Colonic mucosa (tissue), 4 donors: Measurements from ENCODE around the gene GHR. TPM values are rescaled to one million over a fixed set of nuclear protein-coding genes. Genes with fewer than 3 reads are reported as not detected.

Experiments
- DNase-seq: peaks from one replicate; pipeline ENCODE4 v3.0.0-alpha.2; 2020
- H3K27ac ChIP-seq: fragments of 200-600 bp; one replicate; pipeline ENCODE4 v1.8.0; 2021
- H3K27me3 ChIP-seq: fragments of 200-600 bp; one replicate; pipeline ENCODE4 v1.8.0; 2021
- H3K36me3 ChIP-seq: fragments of 200-600 bp; one replicate; pipeline ENCODE4 v1.8.0; 2021
- H3K4me1 ChIP-seq: fragments of 200-600 bp; one replicate; pipeline ENCODE4 v1.8.0; 2021; ENCODE audit warnings: mild to moderate bottlenecking
- H3K4me3 ChIP-seq: fragments of 200-600 bp; one replicate; pipeline ENCODE4 v1.8.0; 2021
- H3K9ac ChIP-seq, 2 donors: one replicate each; pipeline ENCODE4 v1.7.0; 2013; ENCODE audit warnings: control low read depth in 2 of 2, low read depth in 2 of 2, low read length in 2 of 2
- H3K9me3 ChIP-seq: fragments of 200-600 bp; one replicate; pipeline ENCODE4 v1.8.0; 2021
- intact Hi-C: fragments of 100-400 bp; cut with DNase I; formaldehyde crosslinking; loops from one replicate; pipeline ENCODE4 v1.14.1; 2022
- total RNA-seq, 2 donors: library from RNA; stranded (reverse); fragmentation: NEBNext Ultra II Directional in 1 of 2; extraction: Animal tissue kit (Norgen Biotek cat#: 25700) in 1 of 2; gene quantifications; one replicate each; pipeline ENCODE4 v1.2.1, GENCODE V29; 2021
- TF ChIP-seq, protein P1 (sequence below): fragments of 200-600 bp; IDR thresholded peaks from one replicate; pipeline ENCODE4 v1.8.0; 2022; ENCODE audit warnings: antibody characterized with exemption, mild to moderate bottlenecking
- donor health status: healthy.
- donor health status: DM: no; HTN: no; CAD: no.
- donor health status: DM: no; HTN: no; CAD: no.

Gene GHR
- total RNA-seq, 2 donors from 2014 or later: 2.4 to 6.8 TPM

GRCh38 chr5:42543774-42544173 lies 120.5 kb downstream of the GHR start:
- Histone ChIP-seq H3K36me3 (no peaks in the 10 kb centered on the region), H3K27me3 (no peaks in the 10 kb centered on the region), H3K27ac (no peak overlapping the region), H3K4me3 (no peak overlapping the region), H3K9ac (no peak overlapping the region), H3K4me1 (no peaks in the 10 kb centered on the region), H3K9me3 (no peaks in the 10 kb centered on the region)
- intact Hi-C loops: no loop called here
- TF ChIP-seq, protein P1, sequence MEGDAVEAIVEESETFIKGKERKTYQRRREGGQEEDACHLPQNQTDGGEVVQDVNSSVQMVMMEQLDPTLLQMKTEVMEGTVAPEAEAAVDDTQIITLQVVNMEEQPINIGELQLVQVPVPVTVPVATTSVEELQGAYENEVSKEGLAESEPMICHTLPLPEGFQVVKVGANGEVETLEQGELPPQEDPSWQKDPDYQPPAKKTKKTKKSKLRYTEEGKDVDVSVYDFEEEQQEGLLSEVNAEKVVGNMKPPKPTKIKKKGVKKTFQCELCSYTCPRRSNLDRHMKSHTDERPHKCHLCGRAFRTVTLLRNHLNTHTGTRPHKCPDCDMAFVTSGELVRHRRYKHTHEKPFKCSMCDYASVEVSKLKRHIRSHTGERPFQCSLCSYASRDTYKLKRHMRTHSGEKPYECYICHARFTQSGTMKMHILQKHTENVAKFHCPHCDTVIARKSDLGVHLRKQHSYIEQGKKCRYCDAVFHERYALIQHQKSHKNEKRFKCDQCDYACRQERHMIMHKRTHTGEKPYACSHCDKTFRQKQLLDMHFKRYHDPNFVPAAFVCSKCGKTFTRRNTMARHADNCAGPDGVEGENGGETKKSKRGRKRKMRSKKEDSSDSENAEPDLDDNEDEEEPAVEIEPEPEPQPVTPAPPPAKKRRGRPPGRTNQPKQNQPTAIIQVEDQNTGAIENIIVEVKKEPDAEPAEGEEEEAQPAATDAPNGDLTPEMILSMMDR: no peak
- DNase-seq: no peak

DNA sequence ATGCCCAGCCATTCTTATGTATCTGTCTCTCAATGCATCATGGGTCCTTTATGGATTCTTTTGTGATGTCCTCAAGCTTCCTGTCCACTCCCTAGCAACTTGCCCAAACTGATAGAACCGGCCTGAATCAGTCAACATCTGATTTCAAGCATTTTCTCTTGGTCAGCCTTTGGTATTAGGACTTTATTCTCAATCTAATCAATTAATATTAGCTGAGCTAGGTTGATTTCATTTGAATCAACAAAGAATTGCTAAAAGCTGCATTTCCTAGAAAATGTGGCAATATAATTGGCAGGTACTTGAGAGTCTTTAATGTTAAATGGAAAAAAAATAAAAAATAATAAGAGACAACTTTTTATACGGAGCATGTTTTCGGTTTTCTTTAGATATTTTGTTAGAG lies 121.8 kb downstream of the GHR start:
- no peaks in the 10 kb centered on the region for H3K4me1 ChIP-seq
- H3K27me3 ChIP-seq: no peaks in the 10 kb centered on the region
- intact Hi-C loops: no loop called here
- no peaks in the 10 kb centered on the region for H3K36me3 ChIP-seq
- DNase-seq: no peak
- H3K9me3 ChIP-seq: no peaks in the 10 kb centered on the region
- H3K4me3 ChIP-seq: no peak overlapping the region
- no peak overlapping the region for H3K27ac ChIP-seq
- TF ChIP-seq, protein P1: no peak
- no peak overlapping the region for H3K9ac ChIP-seq

DNA sequence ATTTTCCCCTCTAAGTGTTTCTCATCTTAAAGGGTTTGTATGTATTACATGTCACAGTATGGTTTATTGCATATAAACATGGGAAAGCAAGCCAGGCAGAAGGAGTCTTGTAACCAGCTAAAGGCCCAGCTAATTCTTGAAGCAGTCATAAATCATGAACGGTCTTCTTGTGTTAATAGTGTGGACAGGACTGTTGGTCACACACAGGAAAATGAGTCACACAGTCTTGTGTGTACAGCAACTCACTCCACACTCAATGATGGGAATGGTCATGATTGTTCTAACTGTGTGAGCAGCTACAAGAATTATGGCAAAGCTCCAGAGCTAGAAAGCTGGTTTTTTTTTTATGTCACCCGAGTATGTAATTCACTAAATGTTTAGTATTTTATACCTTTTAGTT lies 123.9 kb downstream of the GHR start:
- no peaks in the 10 kb centered on the region for H3K36me3 ChIP-seq
- no peak overlapping the region for H3K9ac ChIP-seq
- H3K9me3 ChIP-seq: no peaks in the 10 kb centered on the region
- TF ChIP-seq, protein P1: no peak
- H3K27me3 ChIP-seq: no peaks in the 10 kb centered on the region
- no peaks in the 10 kb centered on the region for H3K4me1 ChIP-seq
- H3K4me3 ChIP-seq: no peak overlapping the region
- no peak for DNase-seq
- no peak overlapping the region for H3K27ac ChIP-seq
- intact Hi-C loops: no loop called here

DNA sequence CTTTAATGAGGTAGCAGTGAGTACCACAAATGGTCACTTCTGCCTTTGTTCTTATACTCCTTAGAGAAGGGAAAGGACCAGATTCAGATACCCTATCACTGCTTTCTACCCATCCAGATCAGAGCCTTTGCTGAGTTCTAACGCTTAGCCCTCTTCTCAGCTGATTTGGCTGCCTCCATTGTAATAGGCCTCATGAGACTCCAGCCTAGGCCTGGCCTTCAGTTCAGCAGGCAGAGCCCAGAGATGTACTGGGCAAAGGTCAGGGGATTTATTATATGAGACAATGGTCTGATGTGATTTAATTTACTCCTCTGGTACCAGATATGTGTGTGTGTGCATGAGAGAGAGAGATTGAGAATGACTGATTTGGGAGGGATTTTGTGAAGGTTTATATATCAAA lies 124.7 kb downstream of the GHR start:
- Histone ChIP-seq H3K4me1 (no peaks in the 10 kb centered on the region), H3K9ac (no peak overlapping the region), H3K9me3 (no peaks in the 10 kb centered on the region), H3K4me3 (no peak overlapping the region), H3K27ac (no peak overlapping the region), H3K36me3 (no peaks in the 10 kb centered on the region), H3K27me3 (no peaks in the 10 kb centered on the region)
- intact Hi-C loops: no loop called here
- no peak for DNase-seq
- TF ChIP-seq, protein P1: no peak

DNA sequence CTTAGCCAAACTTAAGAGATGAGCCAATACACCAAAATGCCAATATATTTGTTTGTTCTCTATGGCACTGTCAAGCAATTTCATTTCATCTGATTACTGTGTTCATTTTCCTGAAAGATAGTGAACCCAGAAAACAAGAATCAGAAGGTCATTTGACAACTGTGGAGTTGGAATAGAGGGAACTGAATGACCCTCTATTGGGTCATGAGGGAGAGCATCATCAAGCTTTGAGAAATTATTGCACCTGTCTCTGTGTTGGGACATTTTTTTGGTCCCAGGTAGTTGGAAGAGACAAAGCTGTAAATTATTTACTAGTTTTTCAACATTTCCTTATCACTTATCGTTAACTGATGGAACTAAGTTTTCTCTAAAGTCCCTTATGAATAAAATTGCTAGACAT lies 129.4 kb downstream of the GHR start:
- no peak overlapping the region for H3K27ac ChIP-seq
- intact Hi-C loops: no loop called here
- no peak overlapping the region for H3K4me3 ChIP-seq
- H3K36me3 ChIP-seq: no peaks in the 10 kb centered on the region
- DNase-seq: no peak
- no peak overlapping the region for H3K9ac ChIP-seq
- TF ChIP-seq, protein P1: no peak
- no peaks in the 10 kb centered on the region for H3K4me1 ChIP-seq
- no peaks in the 10 kb centered on the region for H3K27me3 ChIP-seq
- no peaks in the 10 kb centered on the region for H3K9me3 ChIP-seq

- Histone ChIP-seq H3K36me3 (no peaks in the 10 kb centered on the region), H3K9ac (no peak overlapping the region), H3K27ac (no peak overlapping the region), H3K4me1 (no peaks in the 10 kb centered on the region), H3K4me3 (no peak overlapping the region), H3K27me3 (no peaks in the 10 kb centered on the region), H3K9me3 (no peaks in the 10 kb centered on the region)
- TF ChIP-seq, protein P1: no peak
- intact Hi-C loops: no loop called here
- no peak for DNase-seq
These were observed 130.2 kb downstream of the GHR start for GRCh38 chr5:42553461-42553860.
